ENCODE data around the gene FOXJ2. TPM values are rescaled to one million over a fixed set of nuclear protein-coding genes. Genes with fewer than 3 reads are reported as not detected.
"Not testable (repeated sequence)": the region's sequence is repeated elsewhere in the genome, so short reads cannot be mapped to it uniquely, and the experiment has no call there.

Gene FOXJ2
- total and polyA plus RNA-seq, 2 of the 4 experiments (the other 2 are of a cell fraction) = 3.0 to 8.4 TPM

GRCh38 chr12:8004897-8005296 is 27.6 kb upstream of the FOXJ2 start:
- H3K27me3 ChIP-seq (ENCODE audit: control insufficient read depth, insufficient read depth, low read length); H2AFZ ChIP-seq (replicated peaks; ENCODE audit: low read length, poor library complexity); POLR2A ChIA-PET (ENCODE audit: unreplicated experiment); H2BK5ac ChIP-seq (ENCODE audit: low read depth, low read length, poor library complexity, severe bottlenecking); BruUV-seq (replicated peaks); H4K5ac ChIP-seq (ENCODE audit: low read depth, low read length); H4K20me1 ChIP-seq (ENCODE audit: insufficient read depth, low read length); H2BK15ac ChIP-seq (ENCODE audit: low read depth, low read length); DNase-seq; H3K4me3 ChIP-seq (ENCODE audit: insufficient read depth, low read depth, low read length); H2AK9ac ChIP-seq (replicated peaks; ENCODE audit: low read depth, low read length, poor library complexity); CTCF ChIA-PET; in situ Hi-C loops (cut with MboI; ENCODE audit: low sequenced_read_pairs); H2BK20ac ChIP-seq (ENCODE audit: low read depth, low read length); H3K79me1 ChIP-seq (ENCODE audit: low read depth in 1 of 2, low read length in 2 of 2); intact Hi-C loops (cut with micrococcal nuclease); H3K27ac ChIP-seq (ENCODE audit: insufficient read depth, low read length); H3K4me1 ChIP-seq (ENCODE audit: control insufficient read depth, insufficient read depth, low read length); H3K4ac ChIP-seq (ENCODE audit: low read depth, low read length); H3K4me2 ChIP-seq (ENCODE audit: low read depth, low read length); H3K56ac ChIP-seq (ENCODE audit: extremely low read depth, insufficient read depth, low read length); H4K91ac ChIP-seq (ENCODE audit: insufficient read depth, low read depth, low read length); H2AK5ac ChIP-seq (ENCODE audit: low read depth, low read length); H3K9ac ChIP-seq (ENCODE audit: low read depth, low read length); H3K36me3 ChIP-seq (ENCODE audit: control insufficient read depth, insufficient read depth, low read length); dilution Hi-C loops (cut with HindIII; ENCODE audit: low sequenced_read_pairs, unreplicated experiment); H2BK120ac ChIP-seq (ENCODE audit: low read depth, low read length); H3K9me1 ChIP-seq (ENCODE audit: insufficient read depth, low read length); H3K23ac ChIP-seq (ENCODE audit: low read depth, low read length); H3K18ac ChIP-seq (ENCODE audit: low read depth, low read length); H3K14ac ChIP-seq (replicated peaks; ENCODE audit: low read depth, low read length); H4K8ac ChIP-seq (ENCODE audit: low read depth in 2 of 2, low read length in 2 of 2); H3K9me3 ChIP-seq (ENCODE audit: control insufficient read depth, insufficient read depth, low read length); ATAC-seq (ENCODE audit: low read depth): not testable (repeated sequence)
- no CpG with 5 or more reads among the region's 4 CpGs for WGBS, 2 experiments (ENCODE audit: extremely low coverage in 2 of 2, insufficient read length in 1 of 2)

Measured in IMR-90 (cell line).